ENCODE results near the gene TOLLIP.

- no peak for TF ChIP-seq USF1 (CRISPR knock-in tag; IDR thresholded peaks at IDR 0.05)
- no peak for TF ChIP-seq CTCF (IDR thresholded peaks at IDR 0.05)
- no peak for TF ChIP-seq SOX15 (CRISPR knock-in tag; IDR thresholded peaks at IDR 0.05)
- TF ChIP-seq ZSCAN18 (CRISPR knock-in tag; IDR thresholded peaks at IDR 0.05), result no peak
Measured at GRCh38 chr11:1238767-1239595, 70.5 kb downstream of the TOLLIP start.

Data from WTC11 (cell line).